Endometrium (tissue), 2 donors: ENCODE data around the gene TEX14.
"Not testable (repeated sequence)": the region's sequence is repeated elsewhere in the genome, so short reads cannot be mapped to it uniquely, and the experiment has no call there.

Source experiments
- FAIRE-seq: peaks from 2 replicates; lab custom pipeline; 2012; peaks lifted over from hg19 to GRCh38; lab: Jason Lieb, UNC
- donor health status: control.
- donor health status: control.

The TEX14 gene

DNA sequence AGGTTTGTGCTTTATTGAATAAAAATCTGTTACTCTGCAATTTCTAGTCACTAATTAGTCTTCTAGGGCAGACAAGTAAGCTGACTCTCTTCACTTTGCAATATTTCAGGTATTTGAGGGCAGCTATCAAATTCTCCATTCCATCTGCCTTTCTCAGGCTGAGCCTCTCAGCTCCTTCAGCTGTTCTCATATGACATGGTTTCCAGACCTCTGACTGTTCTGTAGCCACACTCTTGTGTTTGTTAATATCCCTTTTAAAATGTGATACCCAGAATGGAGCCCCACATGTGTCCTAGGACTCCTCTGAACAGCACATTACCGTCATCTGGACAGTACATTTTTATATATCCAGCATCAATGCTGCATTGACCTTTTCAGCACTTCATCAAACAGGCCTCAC lies 131.3 kb downstream of the TEX14 start:
- FAIRE-seq: no peak

DNA sequence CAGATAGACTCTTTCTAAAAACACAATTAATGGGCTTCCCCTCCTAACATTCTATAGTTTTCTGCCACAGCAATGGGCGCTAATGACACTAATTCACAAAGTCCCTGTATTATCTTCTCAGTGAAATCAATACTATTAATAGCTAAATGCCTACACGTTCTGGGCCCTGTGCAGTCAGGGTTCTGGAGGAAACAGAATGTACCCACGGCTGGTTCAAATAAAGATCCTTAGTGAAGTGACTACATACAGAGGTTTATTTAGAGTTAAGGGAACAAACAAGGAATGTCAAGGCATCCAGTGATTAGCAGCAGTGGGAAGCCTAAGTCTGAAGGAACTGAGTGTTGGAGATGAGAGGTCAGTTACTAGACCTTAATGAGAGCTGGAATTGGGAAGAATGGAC lies 133.9 kb downstream of the TEX14 start:
- no peak for FAIRE-seq

- no peak for FAIRE-seq
Observed at GRCh38 chr17:58556833-58557250, 135.0 kb downstream of the TEX14 start.

DNA sequence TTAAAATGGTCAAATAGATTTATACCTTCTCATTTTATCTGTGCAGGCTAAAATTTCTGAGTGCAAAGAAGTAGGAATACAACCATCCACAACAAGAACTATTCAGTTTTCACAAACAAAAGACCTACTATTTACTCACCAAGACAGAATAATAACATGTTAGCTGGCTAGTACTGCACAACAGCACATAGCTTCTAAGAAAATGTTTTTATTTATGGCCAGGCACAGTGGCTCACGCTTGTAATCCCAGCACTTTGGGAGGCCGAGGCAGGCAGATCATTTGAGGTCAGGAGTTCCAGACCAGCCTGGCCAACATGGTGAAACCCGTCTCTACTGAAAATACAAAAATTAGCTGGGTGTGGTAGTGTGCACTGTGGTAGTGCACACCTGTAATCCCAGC lies 136.7 kb downstream of the TEX14 start:
- not testable (repeated sequence) for FAIRE-seq

- no peak for FAIRE-seq
Observed at GRCh38 chr17:58541249-58541648, 150.6 kb downstream of the TEX14 start.

DNA sequence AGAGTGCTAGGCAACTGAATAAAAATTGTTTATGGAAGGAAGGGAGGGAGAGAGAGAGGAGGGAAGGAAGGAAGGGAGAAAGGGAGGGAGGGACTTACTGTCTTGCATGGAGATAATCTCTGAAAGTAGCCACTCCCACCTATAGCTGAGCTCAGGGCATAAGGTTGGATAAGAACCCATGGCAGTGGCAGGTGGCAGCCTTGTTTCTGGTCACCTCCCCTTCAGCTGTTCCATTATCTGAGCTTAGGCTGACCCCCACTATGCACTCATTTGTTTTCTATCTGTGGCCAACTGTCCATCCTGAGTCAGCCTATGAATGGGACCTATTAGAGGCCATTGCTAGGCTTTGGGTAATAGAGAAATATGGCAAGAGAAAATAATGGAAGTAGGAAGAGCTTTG lies 152.1 kb downstream of the TEX14 start:
- no peak for FAIRE-seq

GRCh38 chr17:58538811-58539409 lies 152.9 kb downstream of the TEX14 start:
- no peak for FAIRE-seq

DNA sequence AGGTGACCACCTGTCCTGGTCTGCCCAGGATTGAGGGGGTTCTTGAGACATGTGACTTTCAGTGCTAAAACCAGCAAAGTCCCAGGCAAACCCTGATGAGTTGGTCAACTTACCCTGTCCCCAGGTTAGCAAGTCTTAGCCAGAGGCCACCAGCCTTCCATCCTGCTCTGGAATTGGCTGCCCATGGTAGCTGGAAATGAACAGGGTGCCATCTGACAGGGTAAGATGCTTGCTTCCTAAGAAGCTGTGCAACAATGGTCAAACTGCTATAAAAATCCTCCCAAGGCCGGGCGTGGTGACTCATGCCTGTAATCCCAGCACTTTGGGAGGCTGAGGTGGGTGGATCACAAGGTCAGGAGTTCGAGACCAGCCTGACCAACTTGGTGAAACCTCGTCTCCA lies 154.6 kb downstream of the TEX14 start:
- FAIRE-seq: no peak

DNA sequence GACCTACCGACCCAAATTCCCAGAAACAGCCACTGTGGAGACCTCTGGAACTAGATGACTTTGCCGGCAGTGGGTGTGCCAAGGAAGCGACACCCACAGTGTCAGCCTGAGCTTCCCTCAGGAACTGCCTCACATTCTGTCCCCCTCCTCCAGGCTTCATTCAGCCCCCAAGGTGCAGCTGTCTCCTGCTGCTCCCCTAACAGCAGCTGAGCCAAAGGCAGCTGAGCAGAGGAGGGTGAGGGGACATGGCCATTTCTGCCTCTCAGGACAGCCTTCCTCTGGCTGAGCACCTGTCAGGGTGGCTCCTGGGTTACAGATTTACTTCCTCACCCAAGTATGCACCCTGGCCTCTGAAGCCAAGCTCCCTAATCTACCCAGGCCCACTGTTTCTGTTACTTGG lies 155.3 kb downstream of the TEX14 start:
- FAIRE-seq: no peak

DNA sequence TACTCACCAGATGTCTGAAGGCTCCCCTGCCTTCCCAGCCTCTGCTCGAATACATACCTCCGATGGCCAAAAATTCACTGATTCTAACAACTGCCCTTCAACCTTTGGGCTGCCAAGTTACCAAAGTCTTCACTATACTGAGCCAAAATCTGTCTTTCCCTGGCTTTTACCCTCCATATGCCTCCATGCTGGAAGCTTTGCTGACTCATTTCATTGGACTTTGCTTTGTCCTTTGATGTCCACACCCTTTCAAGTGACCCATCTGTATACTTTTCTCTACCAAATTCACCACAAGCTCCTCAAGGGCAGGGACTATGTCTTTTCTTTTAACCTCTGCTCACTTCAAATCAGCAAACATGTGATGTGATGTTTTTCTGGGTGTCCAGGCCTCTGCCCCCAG lies 156.4 kb downstream of the TEX14 start:
- no peak for FAIRE-seq

- FAIRE-seq: no peak
Observed at GRCh38 chr17:58534901-58535421, 156.9 kb downstream of the TEX14 start.

DNA sequence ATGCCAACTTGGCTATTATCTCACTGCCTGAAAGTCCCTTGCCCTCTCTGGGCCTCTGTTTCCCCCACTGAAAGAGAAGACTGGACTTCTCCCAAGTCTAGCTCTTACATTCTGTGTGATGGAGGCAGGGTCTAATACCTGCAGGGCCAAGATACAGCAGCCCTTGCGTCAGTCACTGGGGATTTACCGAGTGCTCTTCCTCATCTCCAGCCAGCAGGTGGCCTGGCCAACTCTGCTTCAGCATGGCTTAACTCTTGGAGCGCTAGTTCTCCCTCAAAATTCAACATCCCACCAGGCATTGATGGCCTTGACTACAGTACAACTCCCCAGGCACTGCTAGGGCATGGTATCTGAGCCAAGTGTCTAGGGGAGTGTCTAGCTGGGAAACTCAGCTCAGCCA lies 157.5 kb downstream of the TEX14 start:
- no peak for FAIRE-seq

- no peak for FAIRE-seq
Observed at GRCh38 chr17:58533616-58534188, 158.1 kb downstream of the TEX14 start.

DNA sequence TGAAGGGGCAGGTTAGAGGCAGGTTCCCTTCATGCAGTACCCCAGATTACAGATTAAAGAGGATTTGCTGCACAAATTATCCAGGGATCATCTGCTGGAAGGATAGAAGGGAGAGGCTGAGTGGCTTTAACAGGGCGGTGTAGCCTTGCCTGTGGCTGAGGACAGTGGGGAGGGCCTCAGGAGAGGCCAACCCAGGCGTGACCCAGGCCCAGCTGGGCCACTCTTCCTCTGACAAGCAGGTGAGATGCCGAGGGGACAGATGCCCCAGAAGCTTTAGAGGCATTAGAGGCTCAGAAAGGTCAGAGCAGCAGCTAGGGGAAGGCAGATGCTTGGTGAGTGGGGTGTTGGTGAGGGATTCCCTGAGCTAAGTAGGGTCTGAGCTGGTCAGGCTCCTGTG lies 159.3 kb downstream of the TEX14 start:
- FAIRE-seq: no peak

GRCh38 chr17:58531661-58532554 lies 159.9 kb downstream of the TEX14 start:
- no peak for FAIRE-seq

DNA sequence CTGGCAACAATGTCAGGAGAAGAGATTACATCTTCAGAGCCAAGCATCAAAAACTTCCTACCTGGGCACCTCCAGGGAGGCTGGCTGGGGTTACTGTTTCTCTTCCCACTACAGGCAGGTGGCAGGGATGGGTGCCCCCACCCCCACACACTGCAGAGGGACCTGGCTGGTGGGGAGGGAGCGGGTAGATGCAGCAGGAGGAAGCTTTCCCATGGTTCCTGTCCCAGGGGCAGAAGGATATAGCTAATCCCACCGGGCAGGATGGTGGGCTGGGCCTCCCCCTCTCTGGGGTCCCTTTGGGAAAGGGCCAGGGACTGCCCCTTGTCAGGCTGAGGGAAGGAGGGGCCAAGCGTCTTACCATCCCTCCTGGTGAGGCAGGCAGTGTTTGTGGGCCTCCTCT lies 160.7 kb downstream of the TEX14 start:
- no peak for FAIRE-seq

DNA sequence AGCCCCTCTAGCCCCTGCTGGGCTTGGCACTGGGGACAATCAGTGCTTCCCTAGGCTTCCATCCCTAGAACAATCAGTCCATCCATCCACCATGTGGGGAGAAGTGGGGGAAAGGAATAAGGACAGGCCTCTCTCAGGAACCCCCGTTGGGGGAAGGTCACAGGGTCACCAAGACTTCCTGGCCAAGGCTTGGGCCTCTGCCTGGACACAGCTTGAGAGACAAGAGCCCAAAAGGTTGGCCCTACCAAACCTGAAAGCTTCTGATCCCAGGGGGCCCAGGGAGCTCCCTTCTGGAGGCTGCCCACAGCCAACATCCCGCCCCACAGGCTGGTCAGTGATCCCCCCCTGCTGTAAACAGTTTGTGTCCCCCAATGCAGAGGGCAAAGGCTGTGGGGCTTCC lies 161.2 kb downstream of the TEX14 start:
- no peak for FAIRE-seq

DNA sequence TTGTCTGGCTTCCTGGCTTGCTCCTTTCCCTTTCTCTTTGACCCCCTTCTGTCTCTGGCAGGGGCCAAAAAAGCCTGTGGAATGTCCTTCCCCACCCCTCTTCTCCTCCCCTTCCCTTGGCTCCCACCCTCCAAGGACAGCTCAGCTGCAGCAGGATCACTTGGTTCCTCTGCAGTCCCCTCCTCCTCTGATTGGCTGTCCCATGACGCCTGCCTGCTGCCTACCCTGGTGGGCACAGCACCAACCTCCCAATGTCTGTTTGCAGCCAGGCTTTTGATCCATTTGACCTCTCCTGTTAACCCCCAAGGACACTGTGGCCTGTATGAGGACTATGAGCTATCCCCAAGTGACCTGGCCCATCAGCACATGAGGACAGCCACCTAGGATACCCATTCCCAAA lies 162.6 kb downstream of the TEX14 start:
- no peak for FAIRE-seq

DNA sequence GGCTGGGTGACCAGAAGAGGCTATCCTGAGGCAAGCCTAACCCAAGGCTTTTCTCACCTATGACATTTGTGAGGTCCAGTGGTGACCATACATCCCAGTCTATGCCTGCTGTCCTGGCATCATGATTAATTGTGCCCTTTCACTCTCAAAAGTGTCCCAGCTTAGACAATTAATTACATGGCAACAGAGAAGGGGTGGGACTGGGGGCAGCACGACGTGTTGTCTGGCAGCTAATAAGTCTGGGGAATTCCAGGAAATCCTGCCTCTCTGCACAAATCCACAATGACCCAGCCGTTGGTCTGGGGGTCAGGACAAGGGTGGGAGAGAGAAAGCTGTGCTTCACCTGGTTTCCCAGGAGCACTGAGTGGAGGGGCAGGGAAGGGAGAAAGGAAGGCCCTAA lies 163.4 kb downstream of the TEX14 start:
- no peak for FAIRE-seq

- FAIRE-seq: no peak
Observed at GRCh38 chr17:58527949-58528348, 163.9 kb downstream of the TEX14 start.

DNA sequence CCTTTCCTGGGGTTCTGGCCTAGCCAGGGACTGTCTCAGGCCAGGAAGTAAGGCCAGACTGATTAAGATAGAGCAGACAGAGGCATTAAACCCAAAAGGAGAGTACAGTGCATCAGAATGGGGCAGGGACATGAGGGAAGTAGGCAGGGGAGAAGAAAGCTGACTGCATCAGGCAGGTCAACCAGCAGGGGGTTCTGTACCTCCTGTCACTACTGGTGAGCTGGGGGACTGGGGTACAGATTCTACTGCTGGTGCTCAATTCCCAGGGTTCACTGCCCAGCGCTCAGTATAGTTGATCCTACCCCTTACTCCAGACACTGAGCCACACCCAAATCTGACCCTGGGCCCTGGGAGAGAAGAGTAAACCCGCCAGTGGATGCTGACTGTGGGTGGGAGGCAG lies 164.5 kb downstream of the TEX14 start:
- no peak for FAIRE-seq

DNA sequence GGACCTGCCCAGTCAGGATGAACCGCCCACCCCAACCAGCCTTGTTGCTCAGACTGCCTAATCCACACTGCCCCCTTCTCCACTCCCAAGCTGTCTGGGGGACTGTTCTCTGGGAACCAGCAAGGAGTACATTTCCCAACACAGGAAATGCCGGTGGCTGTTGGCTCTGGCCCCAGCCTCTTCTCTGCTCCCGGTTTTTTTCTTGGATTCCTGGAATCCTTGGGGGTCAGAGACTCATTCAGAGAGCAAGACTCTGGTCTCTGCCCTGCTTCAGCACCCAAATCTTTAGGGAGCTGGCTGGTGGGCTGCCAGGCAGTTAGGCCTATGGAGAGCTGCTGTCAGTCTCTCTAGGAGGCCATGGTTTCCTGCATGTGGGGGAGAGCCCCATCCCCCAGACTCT lies 166.6 kb downstream of the TEX14 start:
- no peak for FAIRE-seq

GRCh38 chr17:58521680-58522079 lies 170.2 kb downstream of the TEX14 start:
- no peak for FAIRE-seq
